SH-SY5Y (cell line): ENCODE measurements around the gene SNCB.

Experiments
- GATA2 ChIP-seq: IDR thresholded peaks from 2 replicates; pipeline ENCODE4 v1.6.1; 2011; ENCODE audit warnings: mild to moderate bottlenecking, low read depth, low read length
- GATA3 ChIP-seq: IDR thresholded peaks from 2 replicates; pipeline ENCODE4 v1.6.1; 2011; ENCODE audit warnings: low read depth, mild to moderate bottlenecking, low read length, moderate library complexity

- no peak for TF ChIP-seq GATA3
- TF ChIP-seq GATA2: no peak
Measured at GRCh38 chr5:176593273-176593869, 37.0 kb downstream of the SNCB start.
